IMR-90 (cell line): ENCODE measurements around the gene SEC61B. TPM values are rescaled to one million over a fixed set of nuclear protein-coding genes. Genes with fewer than 3 reads are reported as not detected.

ENCODE experiments used
- ATAC-seq: fragments of 200-7000 bp; cut with Tn5 transposase; 2 replicates; pipeline ENCODE4 v1.9.1; 2020; ENCODE audit warnings: low read depth, mild to moderate bottlenecking, moderate library complexity
- BruUV-seq: library from RNA; stranded (reverse); fragments of 400-500 nt; replicated peaks from 2 replicates; lab custom pipeline; 2021; lab: Mats Ljungman, UMichigan
- CTCF ChIA-PET: fragments of 300-600 bp; formaldehyde crosslinking; extraction: SDS; loops from one replicate; lab custom pipeline; 2021; ENCODE audit warnings: antibody characterized with exemption; lab: Yijun Ruan, JAX
- POLR2A ChIA-PET: fragments of 300-600 bp; sonication (Branson Sonifier 250); formaldehyde crosslinking; loops from one replicate; lab custom pipeline; 2022; ENCODE audit warnings: antibody characterized with exemption; ENCODE audit not compliant: unreplicated experiment; lab: Charles Lee
- DNase-seq: peaks from one replicate; pipeline ENCODE4 v3.0.0; 2013
- H2AFZ ChIP-seq: replicated peaks from 2 replicates; pipeline ENCODE3; 2013; ENCODE audit warnings: low read length, mild to moderate bottlenecking; ENCODE audit not compliant: poor library complexity
- H2AK5ac ChIP-seq: 2 replicates; pipeline ENCODE4 v1.6.1; 2013; ENCODE audit warnings: low read depth, low read length, inconsistent platforms
- H2AK9ac ChIP-seq: replicated peaks from 2 replicates; pipeline ENCODE3; 2013; ENCODE audit warnings: mild to moderate bottlenecking, low read depth, low read length, moderate library complexity; ENCODE audit not compliant: poor library complexity
- H2BK120ac ChIP-seq: 2 replicates; pipeline ENCODE4 v1.6.1; 2013; ENCODE audit warnings: low read depth, low read length, inconsistent platforms
- H2BK15ac ChIP-seq: 3 replicates; pipeline ENCODE4 v1.6.1; 2013; ENCODE audit warnings: low read depth, low read length, inconsistent platforms
- H2BK20ac ChIP-seq: 2 replicates; pipeline ENCODE4 v1.6.1; 2013; ENCODE audit warnings: low read depth, mild to moderate bottlenecking, inconsistent platforms, low read length, moderate library complexity
- H2BK5ac ChIP-seq: 2 replicates; pipeline ENCODE4 v1.6.1; 2013; ENCODE audit warnings: mild to moderate bottlenecking, low read depth, low read length, inconsistent platforms; ENCODE audit not compliant: poor library complexity, severe bottlenecking
- H3K14ac ChIP-seq: replicated peaks from 2 replicates; pipeline ENCODE4 v1.6.1; 2013; ENCODE audit warnings: low read depth, low read length, inconsistent platforms
- H3K18ac ChIP-seq: 2 replicates; pipeline ENCODE4 v1.6.1; 2013; ENCODE audit warnings: low read depth, low read length, control low read depth
- H3K23ac ChIP-seq: 2 replicates; pipeline ENCODE4 v1.6.1; 2013; ENCODE audit warnings: low read depth, low read length, inconsistent platforms
- H3K27ac ChIP-seq: 2 replicates; pipeline ENCODE4 v1.5.1; 2013; ENCODE audit warnings: mild to moderate bottlenecking, control low read depth, low read length; ENCODE audit not compliant: insufficient read depth
- H3K27me3 ChIP-seq: 2 replicates; pipeline ENCODE4 v1.6.1; 2013; ENCODE audit warnings: low read length; ENCODE audit not compliant: control insufficient read depth, insufficient read depth
- H3K36me3 ChIP-seq: 2 replicates; pipeline ENCODE4 v1.6.1; 2013; ENCODE audit warnings: low read length, mixed read lengths; ENCODE audit not compliant: control insufficient read depth, insufficient read depth
- H3K4ac ChIP-seq: 2 replicates; pipeline ENCODE4 v1.6.1; 2013; ENCODE audit warnings: low read depth, low read length, inconsistent platforms
- H3K4me1 ChIP-seq: 2 replicates; pipeline ENCODE4 v1.6.1; 2013; ENCODE audit warnings: low read length, mixed read lengths; ENCODE audit not compliant: control insufficient read depth, insufficient read depth
- H3K4me2 ChIP-seq: 2 replicates; pipeline ENCODE4 v1.6.1; 2013; ENCODE audit warnings: low read depth, mild to moderate bottlenecking, control low read depth, low read length, moderate library complexity
- H3K4me3 ChIP-seq: 2 replicates; pipeline ENCODE4 v1.5.1; 2013; ENCODE audit warnings: low read depth, mild to moderate bottlenecking, control low read depth, low read length, moderate library complexity; ENCODE audit not compliant: insufficient read depth
- H3K56ac ChIP-seq: 2 replicates; pipeline ENCODE4 v1.6.1; 2013; ENCODE audit warnings: low read length, inconsistent platforms; ENCODE audit not compliant: insufficient read depth; ENCODE audit errors: extremely low read depth
- H3K79me1 ChIP-seq, 2 experiments: 2 replicates each; pipeline ENCODE4 v1.6.1; 2013; ENCODE audit warnings: low read length in 2 of 2, inconsistent platforms in 1 of 2, low read depth in 1 of 2
- H3K9ac ChIP-seq: 2 replicates; pipeline ENCODE4 v1.6.1; 2013; ENCODE audit warnings: low read depth, low read length, control low read depth
- H3K9me1 ChIP-seq: 2 replicates; pipeline ENCODE4 v1.6.1; 2013; ENCODE audit warnings: low read length, inconsistent platforms; ENCODE audit not compliant: insufficient read depth
- H3K9me3 ChIP-seq: 2 replicates; pipeline ENCODE4 v1.6.1; 2013; ENCODE audit warnings: low read length; ENCODE audit not compliant: control insufficient read depth, insufficient read depth
- H4K20me1 ChIP-seq: 2 replicates; pipeline ENCODE4 v1.6.1; 2013; ENCODE audit warnings: low read length, inconsistent platforms; ENCODE audit not compliant: insufficient read depth
- H4K5ac ChIP-seq: 2 replicates; pipeline ENCODE4 v1.6.1; 2013; ENCODE audit warnings: mild to moderate bottlenecking, low read depth, low read length, control low read depth
- H4K8ac ChIP-seq, 2 experiments: 2 replicates each; pipeline ENCODE4 v1.6.1; 2013; ENCODE audit warnings: low read depth in 2 of 2, low read length in 2 of 2, control low read depth in 1 of 2, inconsistent platforms in 1 of 2
- H4K91ac ChIP-seq: 2 replicates; pipeline ENCODE4 v1.6.1; 2013; ENCODE audit warnings: low read depth, low read length, inconsistent platforms; ENCODE audit not compliant: insufficient read depth
- BHLHE40 ChIP-seq: fragments of 150-350 bp; IDR thresholded peaks from 2 replicates; pipeline ENCODE4 v1.6.1; 2016; ENCODE audit warnings: mild to moderate bottlenecking, low read depth, low read length
- CEBPB ChIP-seq: IDR thresholded peaks from 2 replicates; pipeline ENCODE4 v1.6.1; 2012; ENCODE audit warnings: low read depth, low read length, improper control_type of control experiment
- CHD1 ChIP-seq: IDR thresholded peaks from 2 replicates; pipeline ENCODE4 v1.6.1; 2012; ENCODE audit warnings: low read depth, low read length, improper control_type of control experiment
- FOS ChIP-seq: fragments of 150-350 bp; IDR thresholded peaks from 2 replicates; pipeline ENCODE4 v1.6.1; 2016; ENCODE audit warnings: low read depth, low read length
- MAFK ChIP-seq: IDR thresholded peaks from 2 replicates; pipeline ENCODE4 v1.6.1; 2012; ENCODE audit warnings: low read depth, low read length, improper control_type of control experiment
- MXI1 ChIP-seq: IDR thresholded peaks from 2 replicates; pipeline ENCODE4 v1.6.1; 2012; ENCODE audit warnings: low read depth, mild to moderate bottlenecking, low read length, moderate library complexity, borderline replicate concordance
- NFE2L2 ChIP-seq: fragments of 150-350 bp; IDR thresholded peaks from 2 replicates; pipeline ENCODE4 v1.6.1; 2016; ENCODE audit warnings: low read depth, mild to moderate bottlenecking, low read length
- POLR2A ChIP-seq: IDR thresholded peaks from 2 replicates; pipeline ENCODE4 v1.6.1; 2012; ENCODE audit warnings: mild to moderate bottlenecking, low read depth, low read length
- RAD21 ChIP-seq: IDR thresholded peaks from 2 replicates; pipeline ENCODE4 v1.6.1; 2012; ENCODE audit warnings: low read length, improper control_type of control experiment
- RCOR1 ChIP-seq: IDR thresholded peaks from 2 replicates; pipeline ENCODE4 v1.6.1; 2012; ENCODE audit warnings: mild to moderate bottlenecking, low read length, improper control_type of control experiment; ENCODE audit not compliant: insufficient replicate concordance
- RFX5 ChIP-seq: IDR thresholded peaks from 2 replicates; pipeline ENCODE4 v1.8.0; 2012; ENCODE audit warnings: low read depth, mild to moderate bottlenecking, low read length, moderate library complexity
- SMC3 ChIP-seq: fragments of 150-350 bp; IDR thresholded peaks from 2 replicates; pipeline ENCODE4 v1.6.1; 2016; ENCODE audit warnings: low read depth, mild to moderate bottlenecking, antibody characterized with exemption, low read length, moderate library complexity
- USF2 ChIP-seq: fragments of 150-350 bp; IDR thresholded peaks from 2 replicates; pipeline ENCODE4 v1.6.1; 2017; ENCODE audit warnings: mild to moderate bottlenecking, antibody characterized with exemption, low read length, low read depth
- WGBS, 2 experiments: methylation state at CpG; one replicate each; pipeline versions ENCODE4 v1.1.5 to v1.1.7; 2013; ENCODE audit warnings: missing lambda C conversion rate in 2 of 2; ENCODE audit not compliant: insufficient read length in 1 of 2; ENCODE audit errors: extremely low coverage in 2 of 2; 5-methylcytosine and 5-hydroxymethylcytosine counted together
- dilution Hi-C: fragments of 300-500 bp; cut with HindIII; formaldehyde crosslinking; loops from one replicate; pipeline ENCODE4 v1.14.3; 2018; ENCODE audit warnings: low sequenced_read_pairs; ENCODE audit not compliant: unreplicated experiment
- in situ Hi-C: fragments of 300-500 bp; cut with MboI; formaldehyde crosslinking; loops from 3 replicates; pipeline ENCODE4 v1.14.3; 2019; ENCODE audit warnings: low sequenced_read_pairs, inconsistent platforms, mixed read lengths
- intact Hi-C: fragments of 100-400 bp; cut with micrococcal nuclease; formaldehyde crosslinking; loops from 2 replicates; pipeline ENCODE4 v1.10.0; 2022
- polyA plus RNA-seq, 3 experiments: library from polyadenylated mRNA; depleted of rRNA; stranded (reverse); fragments of >200 nt; gene quantifications; 2 replicates each; pipeline ENCODE4 v1.2.3, GENCODE V29; 2012; ENCODE audit warnings: low replicate concordance in 1 of 3
- total RNA-seq: library from RNA; depleted of rRNA; stranded (reverse); fragments of >200 nt; gene quantifications from 2 replicates; pipeline ENCODE4 v1.2.3, GENCODE V29; 2012
- TF ChIP-seq, protein P1 (sequence below): conservative IDR thresholded peaks from 2 replicates; pipeline ENCODE4 v1.5.1; 2012; ENCODE audit warnings: mild to moderate bottlenecking, low read depth, low read length, improper control_type of control experiment

The SEC61B gene
- total and polyA plus RNA-seq, 2 of the 4 experiments (the other 2 are of a cell fraction): 180 to 281 TPM

DNA sequence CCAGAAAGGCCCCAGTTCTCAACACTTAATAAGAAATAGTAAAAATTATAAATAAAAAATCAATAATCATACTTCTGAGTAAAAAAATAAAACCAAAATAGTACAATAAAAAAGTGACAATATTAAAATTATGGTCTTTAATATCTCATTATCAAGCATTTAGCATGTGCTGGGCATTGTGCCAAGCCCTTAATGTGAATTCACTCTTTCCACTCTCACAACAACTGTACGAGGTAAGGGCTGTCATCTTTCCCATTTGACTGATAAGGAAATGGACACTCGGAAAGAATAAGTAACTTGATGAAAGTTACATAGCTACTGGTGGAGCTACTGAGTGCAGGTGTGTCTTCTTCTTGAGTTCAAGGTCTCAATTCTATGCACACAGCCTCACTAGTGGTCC, 43.6 kb downstream of the SEC61B start:
- Histone ChIP-seq H3K18ac (no peak overlapping the region), H2AFZ (no peak overlapping the region), H3K27ac (no peak overlapping the region), H4K20me1 (no peaks in the 10 kb centered on the region), H3K9ac (no peak overlapping the region), H3K4me1 (peaks cover 2% of the 10 kb centered on the region; the same call in 1 of the 2 replicates), H2AK9ac (no peak overlapping the region), H3K4me3 (no peak overlapping the region), H3K14ac (no peak overlapping the region), H4K91ac (no peak overlapping the region), H2BK5ac (no peak overlapping the region), H2BK15ac (no peak overlapping the region), H3K9me3 (no peaks in the 10 kb centered on the region), H4K5ac (no peak overlapping the region), H4K8ac (no peak overlapping the region), H2BK20ac (no peak overlapping the region), H3K27me3 (no peaks in the 10 kb centered on the region), H3K4me2 (no peak overlapping the region), H3K36me3 (no peaks in the 10 kb centered on the region), H3K23ac (no peak overlapping the region), H3K9me1 (peaks cover 2% of the 10 kb centered on the region; the same call in 1 of the 2 replicates), H3K4ac (no peak overlapping the region), H3K79me1 (no peaks in the 10 kb centered on the region), H2BK120ac (no peak overlapping the region), H3K56ac (no peak overlapping the region), H2AK5ac (no peak overlapping the region)
- ATAC-seq (no peak), DNase-seq (no peak)
- TF ChIP-seq MXI1 (no peak), SMC3 (no peak), CHD1 (no peak), MAFK (no peak), USF2 (no peak), RFX5 (no peak), BHLHE40 (no peak), FOS (no peak), POLR2A (no peak), CEBPB (no peak), RCOR1 (no peak), RAD21 (no peak), NFE2L2 (no peak)
- TF ChIP-seq, protein P1, sequence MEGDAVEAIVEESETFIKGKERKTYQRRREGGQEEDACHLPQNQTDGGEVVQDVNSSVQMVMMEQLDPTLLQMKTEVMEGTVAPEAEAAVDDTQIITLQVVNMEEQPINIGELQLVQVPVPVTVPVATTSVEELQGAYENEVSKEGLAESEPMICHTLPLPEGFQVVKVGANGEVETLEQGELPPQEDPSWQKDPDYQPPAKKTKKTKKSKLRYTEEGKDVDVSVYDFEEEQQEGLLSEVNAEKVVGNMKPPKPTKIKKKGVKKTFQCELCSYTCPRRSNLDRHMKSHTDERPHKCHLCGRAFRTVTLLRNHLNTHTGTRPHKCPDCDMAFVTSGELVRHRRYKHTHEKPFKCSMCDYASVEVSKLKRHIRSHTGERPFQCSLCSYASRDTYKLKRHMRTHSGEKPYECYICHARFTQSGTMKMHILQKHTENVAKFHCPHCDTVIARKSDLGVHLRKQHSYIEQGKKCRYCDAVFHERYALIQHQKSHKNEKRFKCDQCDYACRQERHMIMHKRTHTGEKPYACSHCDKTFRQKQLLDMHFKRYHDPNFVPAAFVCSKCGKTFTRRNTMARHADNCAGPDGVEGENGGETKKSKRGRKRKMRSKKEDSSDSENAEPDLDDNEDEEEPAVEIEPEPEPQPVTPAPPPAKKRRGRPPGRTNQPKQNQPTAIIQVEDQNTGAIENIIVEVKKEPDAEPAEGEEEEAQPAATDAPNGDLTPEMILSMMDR: no peak
- in situ Hi-C loops: loop anchor here (25.0 kb wide), 3 partner anchors 547 to 947 kb away; partner anchors contain the start of gene NR4A3
- no CpG with 5 or more reads among the region's 2 CpGs for WGBS, 2 experiments
- intact Hi-C loops: loop anchor here (1.0 to 10.0 kb wide), 7 partner anchors 81 to 1329 kb away; partner anchors contain the start of gene STX17
- ChIA-PET POLR2A (no interaction called here), CTCF (interaction anchor here (0.5 to 0.6 kb wide), 2 partner anchors 904 to 1030 kb away, joined by 3 to 4 read pairs; no protein-coding TSS in a partner anchor)
- dilution Hi-C loops: no loop called here
- BruUV-seq: no TSS peak
